Peyer's patch (tissue), 4 donors: Measurements from ENCODE around the gene WASF3. TPM values are rescaled to one million over a fixed set of nuclear protein-coding genes. Genes with fewer than 3 reads are reported as not detected.

Experiments
- DNase-seq, 3 donors: peaks; one replicate each; pipeline ENCODE4 v3.0.0-alpha.2; 2017 to 2019
- H3K27ac ChIP-seq, 4 donors: fragments of 200-600 bp; sonication (generic); one replicate each; pipeline ENCODE4 v1.5.1; 2016 to 2019
- H3K27me3 ChIP-seq, 2 donors: fragments of 200-600 bp; sonication (generic); one replicate each; pipeline ENCODE4 v1.5.1; 2019
- H3K36me3 ChIP-seq, 3 donors: fragments of 200-600 bp; sonication (generic); one replicate each; pipeline ENCODE4 v1.5.1; 2016 to 2019
- H3K4me1 ChIP-seq, 4 donors: fragments of 200-600 bp; sonication (generic); one replicate each; pipeline ENCODE4 v1.5.1; 2016 to 2019
- H3K4me3 ChIP-seq, 4 donors: fragments of 200-600 bp; sonication (generic); 1 replicate in 3 of 4; 2 replicates in 1 of 4; pipeline ENCODE4 v1.5.1; 2016 to 2019; ENCODE audit warnings: mild to moderate bottlenecking in 1 of 4
- H3K9me3 ChIP-seq, 4 donors: fragments of 200-600 bp; sonication (generic); one replicate each; pipeline ENCODE4 v1.5.1; 2016 to 2019; ENCODE audit warnings: mild to moderate bottlenecking in 1 of 4
- POLR2A ChIP-seq, 2 donors: fragments of 450-650 bp; IDR thresholded peaks; one replicate each; pipeline ENCODE4 v1.5.1; 2017; ENCODE audit warnings: antibody characterized with exemption in 2 of 2, mild to moderate bottlenecking in 2 of 2, moderate library complexity in 2 of 2
- total RNA-seq, 4 donors: library from RNA; depleted of rRNA; stranded (reverse); fragments of >200 nt; gene quantifications; one replicate each; pipeline ENCODE4 v1.1.0, GENCODE V29; 2016
- TF ChIP-seq, protein P1 (sequence below), 6 experiments: fragments of 450-650 bp in 4 of 6; fragments of 200-600 bp in 2 of 6; sonication (generic) in 1 of 6; IDR thresholded peaks; one replicate each; pipeline ENCODE4 v1.5.1; 2017 to 2019; ENCODE audit warnings: antibody characterized with exemption in 6 of 6, mild to moderate bottlenecking in 3 of 6, moderate library complexity in 1 of 6

WASF3 gene
- total RNA-seq, 4 donors from 2014 or later: 1.1 to 23.9 (median 2.7) TPM

DNA sequence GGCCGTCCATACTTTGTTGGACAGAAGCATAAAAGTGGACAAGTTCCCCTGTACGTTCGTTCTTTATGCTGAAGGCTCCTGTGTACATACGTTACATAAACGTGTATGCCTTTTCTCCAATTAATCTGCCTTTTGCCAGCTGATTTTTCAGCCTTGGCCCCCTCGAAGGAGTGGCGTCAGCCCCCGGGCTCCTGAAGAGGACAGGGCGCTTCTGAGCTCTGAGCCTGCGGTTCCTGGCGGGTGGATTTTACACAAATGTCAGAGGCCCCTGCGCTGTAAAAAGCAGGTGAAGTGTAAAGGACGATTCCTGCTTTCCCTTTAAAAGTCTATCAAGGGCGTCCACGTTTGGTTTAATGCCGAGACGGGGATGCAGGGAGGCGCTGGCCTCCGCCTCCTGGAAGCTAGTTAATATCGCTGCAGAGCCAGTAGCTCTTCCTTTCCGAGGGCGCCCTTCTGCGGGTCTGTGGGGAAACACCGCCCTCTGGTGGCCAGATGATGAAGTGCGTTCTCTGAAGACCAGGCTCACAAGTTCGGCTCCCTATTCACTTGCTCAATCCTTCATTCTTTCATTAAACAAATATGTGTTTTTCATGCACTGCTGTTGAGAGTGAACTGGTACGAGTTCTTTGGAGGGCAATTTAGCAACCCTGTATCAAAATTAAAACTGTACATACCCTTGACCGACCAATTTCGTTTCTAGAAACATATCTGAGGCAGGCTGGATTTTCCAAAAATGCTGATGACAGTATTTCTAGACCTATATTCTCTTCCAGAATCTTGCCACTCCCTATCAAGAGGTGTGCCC lies 141.1 kb downstream of the WASF3 start:
- H3K27ac ChIP-seq: no peak overlapping the region
- TF ChIP-seq, protein P1, sequence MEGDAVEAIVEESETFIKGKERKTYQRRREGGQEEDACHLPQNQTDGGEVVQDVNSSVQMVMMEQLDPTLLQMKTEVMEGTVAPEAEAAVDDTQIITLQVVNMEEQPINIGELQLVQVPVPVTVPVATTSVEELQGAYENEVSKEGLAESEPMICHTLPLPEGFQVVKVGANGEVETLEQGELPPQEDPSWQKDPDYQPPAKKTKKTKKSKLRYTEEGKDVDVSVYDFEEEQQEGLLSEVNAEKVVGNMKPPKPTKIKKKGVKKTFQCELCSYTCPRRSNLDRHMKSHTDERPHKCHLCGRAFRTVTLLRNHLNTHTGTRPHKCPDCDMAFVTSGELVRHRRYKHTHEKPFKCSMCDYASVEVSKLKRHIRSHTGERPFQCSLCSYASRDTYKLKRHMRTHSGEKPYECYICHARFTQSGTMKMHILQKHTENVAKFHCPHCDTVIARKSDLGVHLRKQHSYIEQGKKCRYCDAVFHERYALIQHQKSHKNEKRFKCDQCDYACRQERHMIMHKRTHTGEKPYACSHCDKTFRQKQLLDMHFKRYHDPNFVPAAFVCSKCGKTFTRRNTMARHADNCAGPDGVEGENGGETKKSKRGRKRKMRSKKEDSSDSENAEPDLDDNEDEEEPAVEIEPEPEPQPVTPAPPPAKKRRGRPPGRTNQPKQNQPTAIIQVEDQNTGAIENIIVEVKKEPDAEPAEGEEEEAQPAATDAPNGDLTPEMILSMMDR (IDR thresholded peaks at IDR 0.05): peak; percentile 80 to 96 (median 93)
- TF ChIP-seq POLR2A (IDR thresholded peaks at IDR 0.05): no peak
- no peaks in the 10 kb centered on the region for H3K27me3 ChIP-seq

DNA sequence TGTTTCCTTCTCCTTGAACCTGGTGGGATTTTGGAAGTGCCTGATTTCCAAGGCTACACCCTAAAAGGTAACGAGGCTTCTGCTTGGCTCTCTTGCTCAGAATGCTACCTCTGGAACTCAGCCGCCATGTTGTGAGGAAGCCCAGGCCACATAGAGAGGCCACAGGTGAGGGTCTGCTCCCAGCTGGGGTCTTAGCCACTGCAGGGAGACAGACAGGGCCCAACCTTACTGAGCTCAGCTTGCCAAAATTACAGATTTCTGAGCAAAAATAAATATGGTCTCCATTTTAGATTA lies 141.7 kb downstream of the WASF3 start:
- TF ChIP-seq POLR2A (IDR thresholded peaks at IDR 0.05): no peak
- TF ChIP-seq, protein P1 (IDR thresholded peaks at IDR 0.05): no peak
- no peaks in the 10 kb centered on the region for H3K36me3 ChIP-seq
- no peaks in the 10 kb centered on the region for H3K9me3 ChIP-seq
- H3K4me3 ChIP-seq: no peak overlapping the region
- DNase-seq: no peak
- no peak overlapping the region for H3K27ac ChIP-seq
- no peaks in the 10 kb centered on the region for H3K27me3 ChIP-seq
- no peaks in the 10 kb centered on the region for H3K4me1 ChIP-seq

More for the DNA sequence above, 141.1 kb downstream of the WASF3 start:
- no peaks in the 10 kb centered on the region for H3K36me3 ChIP-seq
- no peaks in the 10 kb centered on the region for H3K9me3 ChIP-seq
- no peak overlapping the region for H3K4me3 ChIP-seq
- no peaks in the 10 kb centered on the region for H3K4me1 ChIP-seq
- DNase-seq: peak; percentile 65 to 91 (median 88)

DNA sequence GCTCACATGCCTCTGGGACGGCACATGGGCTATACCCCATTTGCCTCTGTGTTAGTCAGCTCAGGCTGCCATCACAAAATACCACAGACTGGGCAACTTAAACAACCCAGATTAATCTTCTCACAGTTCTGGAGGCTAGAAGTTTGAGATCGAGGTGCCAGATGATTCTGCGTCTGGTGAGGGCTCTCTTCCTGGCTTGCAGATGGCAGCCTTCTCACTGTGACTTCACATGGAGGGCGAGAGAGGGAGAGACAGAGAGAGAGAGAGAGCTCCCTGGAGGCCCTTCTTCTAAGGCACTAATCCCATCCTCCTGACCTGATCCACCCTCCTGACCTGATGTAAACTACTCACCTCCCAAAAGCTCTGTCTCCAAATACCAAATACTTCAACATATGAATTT lies 148.1 kb downstream of the WASF3 start:
- Histone ChIP-seq H3K4me1 (no peaks in the 10 kb centered on the region), H3K27ac (no peak overlapping the region), H3K27me3 (no peaks in the 10 kb centered on the region), H3K36me3 (no peaks in the 10 kb centered on the region), H3K4me3 (no peak overlapping the region), H3K9me3 (no peaks in the 10 kb centered on the region)
- TF ChIP-seq POLR2A (IDR thresholded peaks at IDR 0.05): no peak
- TF ChIP-seq, protein P1 (IDR thresholded peaks at IDR 0.05): no peak
- DNase-seq: no peak

DNA sequence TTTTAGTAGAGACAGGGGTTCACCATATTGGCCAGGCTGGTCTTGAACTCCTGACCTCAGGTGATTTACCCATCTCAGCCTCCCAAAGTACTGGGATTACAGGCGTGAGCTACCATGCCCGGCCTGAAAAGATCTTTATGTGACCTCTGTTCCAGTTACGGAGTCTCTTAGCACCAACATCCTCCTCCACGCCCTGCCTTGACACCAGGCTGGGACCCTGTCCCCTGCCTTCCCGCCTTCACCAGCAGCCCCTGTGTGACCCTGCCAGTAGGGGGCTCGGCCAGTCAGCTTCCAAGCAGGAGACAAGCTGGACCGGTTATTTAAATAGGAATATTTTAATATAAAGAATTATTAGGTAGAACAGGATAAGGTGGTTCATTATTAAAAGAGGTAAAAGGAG lies 148.9 kb downstream of the WASF3 start:
- DNase-seq: no peak
- Histone ChIP-seq H3K4me1 (no peaks in the 10 kb centered on the region), H3K9me3 (no peaks in the 10 kb centered on the region), H3K36me3 (no peaks in the 10 kb centered on the region), H3K27ac (no peak overlapping the region), H3K4me3 (no peak overlapping the region), H3K27me3 (no peaks in the 10 kb centered on the region)
- TF ChIP-seq, protein P1 (IDR thresholded peaks at IDR 0.05): no peak
- no peak for TF ChIP-seq POLR2A (IDR thresholded peaks at IDR 0.05)

DNA sequence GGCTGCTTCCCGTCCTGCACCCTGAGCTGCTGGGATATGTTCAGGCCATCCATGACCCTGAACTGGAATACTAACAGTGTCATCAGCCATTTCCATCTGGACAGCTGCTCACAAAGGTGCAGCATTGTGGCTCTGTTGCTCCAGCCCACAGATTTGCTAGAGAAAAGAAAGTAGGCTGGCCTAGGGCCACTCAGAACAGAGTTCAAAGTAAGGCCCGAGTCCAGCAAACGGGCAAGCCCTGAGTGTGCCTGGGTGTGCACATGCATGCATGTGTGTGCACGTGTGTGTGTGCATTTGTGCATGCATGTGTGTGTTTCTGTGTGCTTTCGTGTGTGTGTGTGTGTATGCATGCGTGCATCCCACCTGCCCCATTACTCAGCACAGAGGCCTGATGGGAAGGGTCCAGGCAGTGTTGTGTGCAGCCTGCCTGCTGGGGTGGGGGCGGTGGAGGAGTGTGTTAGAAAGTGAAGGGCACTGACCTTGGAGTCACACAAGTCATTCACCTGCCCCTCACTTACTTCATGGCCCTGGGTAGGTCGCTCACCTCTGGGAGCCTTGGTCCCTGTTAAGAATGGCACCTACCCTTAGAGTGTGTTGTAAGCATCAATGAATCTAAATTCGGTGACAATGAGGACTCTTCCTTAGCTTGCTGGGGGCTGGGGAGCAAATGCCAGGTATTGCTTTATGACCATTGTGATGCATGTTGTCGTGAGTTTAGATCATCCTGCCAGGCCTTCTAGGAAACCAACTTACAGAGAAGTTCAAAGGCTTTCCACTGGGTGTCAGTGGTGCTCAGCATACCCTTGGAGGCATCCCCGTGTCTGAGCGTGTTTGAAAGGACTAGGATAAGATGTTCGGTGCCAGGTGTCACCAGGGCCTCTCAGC lies 149.9 kb downstream of the WASF3 start:
- DNase-seq: no peak
- no peak overlapping the region for H3K4me3 ChIP-seq
- H3K27ac ChIP-seq: no peak overlapping the region
- H3K4me1 ChIP-seq: no peaks in the 10 kb centered on the region
- H3K36me3 ChIP-seq: no peaks in the 10 kb centered on the region
- TF ChIP-seq POLR2A (IDR thresholded peaks at IDR 0.05): no peak
- TF ChIP-seq, protein P1 (IDR thresholded peaks at IDR 0.05): peak in 4 of 6 experiments; percentile 41 to 56 (median 45)
- no peaks in the 10 kb centered on the region for H3K27me3 ChIP-seq
- H3K9me3 ChIP-seq: peaks cover 0 to 5% (median 0%) of the 10 kb centered on the region in 4 donors
